ENCODE data around the gene AGAP1. TPM values are rescaled to one million over a fixed set of nuclear protein-coding genes. Genes with fewer than 3 reads are reported as not detected.

Gene AGAP1
- total and polyA plus RNA-seq, 4 donors, result 2.0 to 8.5 (median 5.4) TPM

DNA sequence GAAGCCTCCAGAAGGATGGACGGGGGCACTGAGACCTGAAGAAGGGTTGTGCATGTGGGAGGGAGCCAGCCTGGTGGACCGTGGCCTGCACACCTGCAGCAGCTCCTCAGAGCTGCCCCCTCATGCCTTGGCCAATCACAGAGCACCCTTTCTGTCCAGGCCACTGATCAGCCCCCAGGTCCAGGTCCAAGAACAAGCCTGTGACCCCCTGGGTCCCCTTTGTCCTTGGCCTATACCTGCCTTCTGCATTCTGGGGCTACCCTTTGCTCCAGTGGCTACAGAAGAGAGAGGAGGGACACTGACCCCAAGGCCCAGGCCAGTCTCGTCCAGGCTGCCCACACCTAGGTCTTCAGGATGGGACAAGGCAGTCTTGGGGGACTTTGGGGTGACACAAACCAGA lies 62.2 kb downstream of the AGAP1 start:
- WGBS, result 92% methylated on average over 3 of the region's 3 CpGs
- no peak for DNase-seq (ENCODE audit: low spot score)
- TF ChIP-seq HNF4G (IDR thresholded peaks at IDR 0.05) (no peak), YY1 (IDR thresholded peaks at IDR 0.05) (no peak), TAF1 (conservative IDR thresholded peaks at IDR 0.05) (no peak), HNF4A (conservative IDR thresholded peaks at IDR 0.05) (no peak), SP1 (IDR thresholded peaks at IDR 0.05) (no peak), RAD21 (IDR thresholded peaks at IDR 0.05) (no peak), FOXA2 (IDR thresholded peaks at IDR 0.05) (no peak), JUND (IDR thresholded peaks at IDR 0.05) (no peak), EGR1 (IDR thresholded peaks at IDR 0.05; ENCODE audit: low read depth in 2 of 2) (no peak), NR2F2 (IDR thresholded peaks at IDR 0.05) (no peak), FOXA1 (IDR thresholded peaks at IDR 0.05) (no peak)
- TF ChIP-seq, protein P1, sequence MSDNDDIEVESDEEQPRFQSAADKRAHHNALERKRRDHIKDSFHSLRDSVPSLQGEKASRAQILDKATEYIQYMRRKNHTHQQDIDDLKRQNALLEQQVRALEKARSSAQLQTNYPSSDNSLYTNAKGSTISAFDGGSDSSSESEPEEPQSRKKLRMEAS (IDR thresholded peaks at IDR 0.05), result no peak
- TF ChIP-seq, protein P2, sequence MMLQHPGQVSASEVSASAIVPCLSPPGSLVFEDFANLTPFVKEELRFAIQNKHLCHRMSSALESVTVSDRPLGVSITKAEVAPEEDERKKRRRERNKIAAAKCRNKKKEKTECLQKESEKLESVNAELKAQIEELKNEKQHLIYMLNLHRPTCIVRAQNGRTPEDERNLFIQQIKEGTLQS (IDR thresholded peaks at IDR 0.05), result no peak
- TF ChIP-seq, protein P3, sequence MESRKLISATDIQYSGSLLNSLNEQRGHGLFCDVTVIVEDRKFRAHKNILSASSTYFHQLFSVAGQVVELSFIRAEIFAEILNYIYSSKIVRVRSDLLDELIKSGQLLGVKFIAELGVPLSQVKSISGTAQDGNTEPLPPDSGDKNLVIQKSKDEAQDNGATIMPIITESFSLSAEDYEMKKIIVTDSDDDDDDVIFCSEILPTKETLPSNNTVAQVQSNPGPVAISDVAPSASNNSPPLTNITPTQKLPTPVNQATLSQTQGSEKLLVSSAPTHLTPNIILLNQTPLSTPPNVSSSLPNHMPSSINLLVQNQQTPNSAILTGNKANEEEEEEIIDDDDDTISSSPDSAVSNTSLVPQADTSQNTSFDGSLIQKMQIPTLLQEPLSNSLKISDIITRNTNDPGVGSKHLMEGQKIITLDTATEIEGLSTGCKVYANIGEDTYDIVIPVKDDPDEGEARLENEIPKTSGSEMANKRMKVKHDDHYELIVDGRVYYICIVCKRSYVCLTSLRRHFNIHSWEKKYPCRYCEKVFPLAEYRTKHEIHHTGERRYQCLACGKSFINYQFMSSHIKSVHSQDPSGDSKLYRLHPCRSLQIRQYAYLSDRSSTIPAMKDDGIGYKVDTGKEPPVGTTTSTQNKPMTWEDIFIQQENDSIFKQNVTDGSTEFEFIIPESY (IDR thresholded peaks at IDR 0.05), result no peak
- Histone ChIP-seq H3K36me3 (ENCODE audit: control insufficient read depth in 4 of 4, insufficient read depth in 3 of 4, low read depth in 1 of 4, low read length in 3 of 4) (no peaks in the 10 kb centered on the region), H3K4me1 (ENCODE audit: control insufficient read depth in 4 of 4, insufficient read depth in 4 of 4, low read length in 3 of 4) (peaks cover 1 to 21% (median 11%) of the 10 kb centered on the region in 4 donors), H3K9me3 (ENCODE audit: control insufficient read depth in 4 of 4, low read length in 3 of 4) (no peaks in the 10 kb centered on the region), H3K27me3 (ENCODE audit: control insufficient read depth in 4 of 4, insufficient read depth in 4 of 4, low read length in 3 of 4) (no peaks in the 10 kb centered on the region), H3K4me3 (ENCODE audit: low read depth in 1 of 3, low read length in 3 of 3) (no peak overlapping the region), H3K9ac (ENCODE audit: low read depth in 1 of 2, low read length in 2 of 2) (no peak overlapping the region), H3K27ac (ENCODE audit: low read depth in 1 of 2, low read length in 2 of 2) (no peak overlapping the region)

- H3K9ac ChIP-seq (ENCODE audit: low read depth in 1 of 2, low read length in 2 of 2), result no peak overlapping the region
- H3K27me3 ChIP-seq (ENCODE audit: control insufficient read depth in 4 of 4, insufficient read depth in 4 of 4, low read length in 3 of 4), result no peaks in the 10 kb centered on the region
- WGBS, result 97% methylated on average over 8 of the region's 8 CpGs
- no peaks in the 10 kb centered on the region for H3K9me3 ChIP-seq (ENCODE audit: control insufficient read depth in 4 of 4, low read length in 3 of 4)
- no peak overlapping the region for H3K27ac ChIP-seq (ENCODE audit: low read depth in 1 of 2, low read length in 2 of 2)
- DNase-seq (ENCODE audit: low spot score), result no peak
- no peak overlapping the region for H3K4me3 ChIP-seq (ENCODE audit: low read depth in 1 of 3, low read length in 3 of 3)
- no peak for TF ChIP-seq SP1 (IDR thresholded peaks at IDR 0.05)
- TF ChIP-seq HNF4A (conservative IDR thresholded peaks at IDR 0.05), result no peak
- TF ChIP-seq TAF1 (conservative IDR thresholded peaks at IDR 0.05), result no peak
- TF ChIP-seq JUND (IDR thresholded peaks at IDR 0.05), result no peak
- TF ChIP-seq FOXA2 (IDR thresholded peaks at IDR 0.05), result no peak
- TF ChIP-seq, protein P2 (IDR thresholded peaks at IDR 0.05), result no peak
- no peak for TF ChIP-seq RAD21 (IDR thresholded peaks at IDR 0.05)
- TF ChIP-seq RXRA (IDR thresholded peaks at IDR 0.05), result no peak
- TF ChIP-seq NR2F2 (IDR thresholded peaks at IDR 0.05), result no peak
- TF ChIP-seq, protein P3 (IDR thresholded peaks at IDR 0.05), result no peak
- TF ChIP-seq HNF4G (IDR thresholded peaks at IDR 0.05), result no peak
- no peak for TF ChIP-seq FOXA1 (IDR thresholded peaks at IDR 0.05)
- no peak for TF ChIP-seq YY1 (IDR thresholded peaks at IDR 0.05)
- TF ChIP-seq CTCF (IDR thresholded peaks at IDR 0.05; ENCODE audit: low read depth, low read length, missing input control), result no peak
- no peak for TF ChIP-seq EGR1 (IDR thresholded peaks at IDR 0.05; ENCODE audit: low read depth in 2 of 2)
- TF ChIP-seq GABPA (IDR thresholded peaks at IDR 0.05 in 1 of 2, conservative IDR thresholded peaks at IDR 0.05 in 1 of 2), result no peak
- TF ChIP-seq, protein P4, sequence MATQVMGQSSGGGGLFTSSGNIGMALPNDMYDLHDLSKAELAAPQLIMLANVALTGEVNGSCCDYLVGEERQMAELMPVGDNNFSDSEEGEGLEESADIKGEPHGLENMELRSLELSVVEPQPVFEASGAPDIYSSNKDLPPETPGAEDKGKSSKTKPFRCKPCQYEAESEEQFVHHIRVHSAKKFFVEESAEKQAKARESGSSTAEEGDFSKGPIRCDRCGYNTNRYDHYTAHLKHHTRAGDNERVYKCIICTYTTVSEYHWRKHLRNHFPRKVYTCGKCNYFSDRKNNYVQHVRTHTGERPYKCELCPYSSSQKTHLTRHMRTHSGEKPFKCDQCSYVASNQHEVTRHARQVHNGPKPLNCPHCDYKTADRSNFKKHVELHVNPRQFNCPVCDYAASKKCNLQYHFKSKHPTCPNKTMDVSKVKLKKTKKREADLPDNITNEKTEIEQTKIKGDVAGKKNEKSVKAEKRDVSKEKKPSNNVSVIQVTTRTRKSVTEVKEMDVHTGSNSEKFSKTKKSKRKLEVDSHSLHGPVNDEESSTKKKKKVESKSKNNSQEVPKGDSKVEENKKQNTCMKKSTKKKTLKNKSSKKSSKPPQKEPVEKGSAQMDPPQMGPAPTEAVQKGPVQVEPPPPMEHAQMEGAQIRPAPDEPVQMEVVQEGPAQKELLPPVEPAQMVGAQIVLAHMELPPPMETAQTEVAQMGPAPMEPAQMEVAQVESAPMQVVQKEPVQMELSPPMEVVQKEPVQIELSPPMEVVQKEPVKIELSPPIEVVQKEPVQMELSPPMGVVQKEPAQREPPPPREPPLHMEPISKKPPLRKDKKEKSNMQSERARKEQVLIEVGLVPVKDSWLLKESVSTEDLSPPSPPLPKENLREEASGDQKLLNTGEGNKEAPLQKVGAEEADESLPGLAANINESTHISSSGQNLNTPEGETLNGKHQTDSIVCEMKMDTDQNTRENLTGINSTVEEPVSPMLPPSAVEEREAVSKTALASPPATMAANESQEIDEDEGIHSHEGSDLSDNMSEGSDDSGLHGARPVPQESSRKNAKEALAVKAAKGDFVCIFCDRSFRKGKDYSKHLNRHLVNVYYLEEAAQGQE (IDR thresholded peaks at IDR 0.05), result no peak
- TF ChIP-seq, protein P1 (IDR thresholded peaks at IDR 0.05), result no peak
- no peaks in the 10 kb centered on the region for H3K36me3 ChIP-seq (ENCODE audit: control insufficient read depth in 4 of 4, insufficient read depth in 3 of 4, low read depth in 1 of 4, low read length in 3 of 4)
- H3K4me1 ChIP-seq (ENCODE audit: control insufficient read depth in 4 of 4, insufficient read depth in 4 of 4, low read length in 3 of 4), result peaks cover 0 to 15% (median 7%) of the 10 kb centered on the region in 4 donors
Measured at GRCh38 chr2:235556901-235557300, 63.1 kb downstream of the AGAP1 start.

Measured in liver (tissue), 9 donors.